ENCODE data around the gene NHLRC2. TPM values are rescaled to one million over a fixed set of nuclear protein-coding genes. Genes with fewer than 3 reads are reported as not detected.
A peak's percentile ranks its signal among the peaks of the same experiment; 100 is the strongest.
"Not testable (repeated sequence)": the region's sequence is repeated elsewhere in the genome, so short reads cannot be mapped to it uniquely, and the experiment has no call there.

The NHLRC2 gene
- total RNA-seq, 1 donor from 2014 or later: 13.4 TPM

- no peak overlapping the region for H3K4me3 ChIP-seq (ENCODE audit: low read depth, low read length)
- H3K27me3 ChIP-seq (ENCODE audit: control insufficient read depth, insufficient read depth, low read length): no peaks in the 10 kb centered on the region
- TF ChIP-seq CTCF (IDR thresholded peaks at IDR 0.05; ENCODE audit: insufficient read depth, low read length, severe bottlenecking): no peak
- FAIRE-seq (no peak), DNase-seq (ENCODE audit: low read depth) (no peak)
- H3K36me3 ChIP-seq (ENCODE audit: control insufficient read depth, insufficient read depth, low read length): no peaks in the 10 kb centered on the region
Measured at GRCh38 chr10:113822174-113822573, 32.3 kb upstream of the NHLRC2 start.

- FAIRE-seq: no peak
- H3K4me3 ChIP-seq (ENCODE audit: low read depth, low read length): no peak overlapping the region
- H3K36me3 ChIP-seq (ENCODE audit: control insufficient read depth, insufficient read depth, low read length): no peaks in the 10 kb centered on the region
- no peaks in the 10 kb centered on the region for H3K27me3 ChIP-seq (ENCODE audit: control insufficient read depth, insufficient read depth, low read length)
- no peak for DNase-seq (ENCODE audit: low read depth)
- no peak for TF ChIP-seq CTCF (IDR thresholded peaks at IDR 0.05; ENCODE audit: insufficient read depth, low read length, severe bottlenecking)
Measured at GRCh38 chr10:113823389-113823788, 31.1 kb upstream of the NHLRC2 start.

GRCh38 chr10:113825791-113826190, 28.7 kb upstream of the NHLRC2 start:
- FAIRE-seq (no peak), DNase-seq (ENCODE audit: low read depth) (no peak)
- H3K27me3 ChIP-seq (ENCODE audit: control insufficient read depth, insufficient read depth, low read length): no peaks in the 10 kb centered on the region
- no peaks in the 10 kb centered on the region for H3K36me3 ChIP-seq (ENCODE audit: control insufficient read depth, insufficient read depth, low read length)
- H3K4me3 ChIP-seq (ENCODE audit: low read depth, low read length): no peak overlapping the region
- TF ChIP-seq CTCF (IDR thresholded peaks at IDR 0.05; ENCODE audit: insufficient read depth, low read length, severe bottlenecking): no peak

GRCh38 chr10:113828567-113828966, 25.9 kb upstream of the NHLRC2 start:
- not testable (repeated sequence) for H3K27me3 ChIP-seq (ENCODE audit: control insufficient read depth, insufficient read depth, low read length); FAIRE-seq; H3K4me3 ChIP-seq (ENCODE audit: low read depth, low read length); DNase-seq (ENCODE audit: low read depth); H3K36me3 ChIP-seq (ENCODE audit: control insufficient read depth, insufficient read depth, low read length)

GRCh38 chr10:113842171-113842570, 12.3 kb upstream of the NHLRC2 start:
- Histone ChIP-seq H3K4me3 (ENCODE audit: low read depth, low read length) (no peak overlapping the region), H3K27me3 (ENCODE audit: control insufficient read depth, insufficient read depth, low read length) (no peaks in the 10 kb centered on the region), H3K36me3 (ENCODE audit: control insufficient read depth, insufficient read depth, low read length) (no peaks in the 10 kb centered on the region)
- no peak for TF ChIP-seq CTCF (IDR thresholded peaks at IDR 0.05; ENCODE audit: insufficient read depth, low read length, severe bottlenecking)
- DNase-seq (ENCODE audit: low read depth): no peak
- no peak for FAIRE-seq

GRCh38 chr10:113843972-113844485, 10.4 kb upstream of the NHLRC2 start:
- DNase-seq (ENCODE audit: low read depth): peak; percentile 88
- Histone ChIP-seq H3K36me3 (ENCODE audit: control insufficient read depth, insufficient read depth, low read length) (no peaks in the 10 kb centered on the region), H3K4me3 (ENCODE audit: low read depth, low read length) (no peak overlapping the region), H3K27me3 (ENCODE audit: control insufficient read depth, insufficient read depth, low read length) (no peaks in the 10 kb centered on the region)
- no peak for TF ChIP-seq CTCF (IDR thresholded peaks at IDR 0.05; ENCODE audit: insufficient read depth, low read length, severe bottlenecking)
- FAIRE-seq: no peak
